Osteocyte (in vitro differentiated cells): Measurements from ENCODE around the gene TSSK6. TPM values are rescaled to one million over a fixed set of nuclear protein-coding genes. Genes with fewer than 3 reads are reported as not detected.

Source experiments
- DNase-seq: peaks from one replicate; pipeline ENCODE4 v3.0.0; 2021; ENCODE audit warnings: mixed read lengths; ENCODE audit not compliant: unreplicated experiment; ENCODE audit errors: extremely low spot score
- H3K27ac Mint-ChIP-seq: one replicate; pipeline ENCODE4 v1.8.0; 2021; ENCODE audit warnings: mild to moderate bottlenecking, mixed read lengths; ENCODE audit not compliant: unreplicated experiment
- H3K27me3 Mint-ChIP-seq: one replicate; pipeline ENCODE4 v1.8.0; 2021; ENCODE audit warnings: mixed read lengths; ENCODE audit not compliant: unreplicated experiment
- H3K36me3 Mint-ChIP-seq: one replicate; pipeline ENCODE4 v1.8.0; 2021; ENCODE audit warnings: mixed read lengths; ENCODE audit not compliant: unreplicated experiment
- H3K4me1 Mint-ChIP-seq: one replicate; pipeline ENCODE4 v1.8.0; 2021; ENCODE audit warnings: mixed read lengths; ENCODE audit not compliant: unreplicated experiment
- H3K4me3 Mint-ChIP-seq: one replicate; pipeline ENCODE4 v1.8.0; 2021; ENCODE audit warnings: mild to moderate bottlenecking, moderate library complexity, mixed read lengths; ENCODE audit not compliant: unreplicated experiment
- H3K9me3 Mint-ChIP-seq: one replicate; pipeline ENCODE4 v1.8.0; 2021; ENCODE audit warnings: mixed read lengths; ENCODE audit not compliant: unreplicated experiment
- total RNA-seq: library from RNA; stranded (reverse); gene quantifications from 2 replicates; pipeline ENCODE4 v1.2.1, GENCODE V29; 2021
- TF ChIP-seq, protein P1 (sequence below): fragments of 200-600 bp; sonication (generic); IDR thresholded peaks from 2 replicates; pipeline ENCODE4 v1.5.0; 2021; ENCODE audit warnings: antibody characterized with exemption, mild to moderate bottlenecking, moderate library complexity

TSSK6 gene
- total RNA-seq, 1 donor from 2014 or later = 1.7 TPM

DNA sequence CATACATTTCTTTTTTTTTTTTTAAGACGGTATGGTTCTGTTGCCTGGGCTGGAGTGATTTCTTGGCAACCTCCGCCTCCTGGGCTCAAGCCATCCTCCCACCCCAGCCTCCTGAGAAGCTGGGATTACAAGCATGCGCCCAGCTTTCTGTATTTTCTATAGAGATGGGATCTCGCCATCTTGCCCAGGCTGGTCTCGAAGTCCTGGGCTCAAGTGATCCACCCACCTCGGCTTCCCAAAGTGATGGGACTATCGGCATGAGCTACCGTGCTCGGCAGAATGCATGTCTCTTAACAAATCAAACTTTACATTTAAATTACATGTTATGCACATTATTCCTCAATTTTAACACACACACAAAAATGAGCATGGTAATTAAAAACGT, 1.9 kb upstream of the TSSK6 start:
- Mint-ChIP-seq H3K4me3 (peak overlapping the region; percentile 88), H3K27me3 (no peaks in the 10 kb centered on the region), H3K36me3 (peaks cover 11% of the 10 kb centered on the region), H3K9me3 (no peaks in the 10 kb centered on the region), H3K27ac (no peak overlapping the region), H3K4me1 (peaks cover 20% of the 10 kb centered on the region)
- TF ChIP-seq, protein P1, sequence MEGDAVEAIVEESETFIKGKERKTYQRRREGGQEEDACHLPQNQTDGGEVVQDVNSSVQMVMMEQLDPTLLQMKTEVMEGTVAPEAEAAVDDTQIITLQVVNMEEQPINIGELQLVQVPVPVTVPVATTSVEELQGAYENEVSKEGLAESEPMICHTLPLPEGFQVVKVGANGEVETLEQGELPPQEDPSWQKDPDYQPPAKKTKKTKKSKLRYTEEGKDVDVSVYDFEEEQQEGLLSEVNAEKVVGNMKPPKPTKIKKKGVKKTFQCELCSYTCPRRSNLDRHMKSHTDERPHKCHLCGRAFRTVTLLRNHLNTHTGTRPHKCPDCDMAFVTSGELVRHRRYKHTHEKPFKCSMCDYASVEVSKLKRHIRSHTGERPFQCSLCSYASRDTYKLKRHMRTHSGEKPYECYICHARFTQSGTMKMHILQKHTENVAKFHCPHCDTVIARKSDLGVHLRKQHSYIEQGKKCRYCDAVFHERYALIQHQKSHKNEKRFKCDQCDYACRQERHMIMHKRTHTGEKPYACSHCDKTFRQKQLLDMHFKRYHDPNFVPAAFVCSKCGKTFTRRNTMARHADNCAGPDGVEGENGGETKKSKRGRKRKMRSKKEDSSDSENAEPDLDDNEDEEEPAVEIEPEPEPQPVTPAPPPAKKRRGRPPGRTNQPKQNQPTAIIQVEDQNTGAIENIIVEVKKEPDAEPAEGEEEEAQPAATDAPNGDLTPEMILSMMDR = no peak
- DNase-seq = no peak

DNA sequence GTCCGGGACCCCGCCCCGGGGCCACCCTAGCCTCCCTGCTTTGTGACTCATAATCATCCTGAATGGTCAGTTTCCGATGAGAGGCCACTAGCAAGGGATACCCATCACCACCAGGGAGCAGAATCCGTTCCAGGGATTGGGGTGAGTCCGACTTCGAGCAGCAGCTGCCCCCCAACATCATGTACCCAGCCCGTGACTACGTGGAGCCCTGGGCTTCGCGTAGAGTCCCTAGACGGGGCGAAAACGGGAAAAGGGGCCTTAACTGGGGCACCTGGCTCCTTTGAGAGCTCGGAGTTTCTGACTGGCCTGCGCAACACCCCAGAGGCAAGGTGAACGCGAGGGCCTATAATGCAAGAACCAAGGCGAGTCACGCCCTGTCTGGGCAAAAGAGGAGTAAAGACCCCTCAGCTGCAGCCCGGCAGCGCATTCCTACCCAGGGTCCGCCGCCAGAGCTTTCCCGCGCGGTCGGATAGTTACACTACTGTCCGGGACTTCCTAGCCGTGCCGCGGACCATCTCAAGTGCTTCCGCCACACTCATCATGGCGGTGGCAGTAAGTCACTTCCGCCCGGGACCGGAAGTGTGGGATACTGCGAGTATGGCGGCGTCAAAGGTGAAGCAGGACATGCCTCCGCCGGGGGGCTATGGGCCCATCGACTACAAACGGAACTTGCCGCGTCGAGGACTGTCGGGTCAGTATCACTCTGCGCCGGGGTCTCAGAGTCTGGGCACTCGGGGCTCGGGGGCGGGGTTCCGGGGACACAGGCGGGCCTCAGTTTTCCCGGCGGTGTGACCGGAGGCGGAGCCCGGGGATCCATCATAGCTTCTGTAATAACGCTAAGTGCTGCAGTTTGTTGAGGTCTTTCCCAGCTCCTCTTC, 533 bp upstream of the TSSK6 start, which contains the start of gene NDUFA13:
Gene NDUFA13 (plus strand): TSS at position 584 of the 878 bp plus-strand sequence. CDS start 14 bp downstream, at position 598.
- H3K4me1 Mint-ChIP-seq = peaks cover 20% of the 10 kb centered on the region
- DNase-seq = peak; percentile 97
- H3K4me3 Mint-ChIP-seq = peak within 1 kb of the TSS; percentile 88
- H3K9me3 Mint-ChIP-seq = no peaks in the 10 kb centered on the region
- peaks cover 9% of the 10 kb centered on the region for H3K36me3 Mint-ChIP-seq
- peak within 1 kb of the TSS; percentile 93 for H3K27ac Mint-ChIP-seq
- H3K27me3 Mint-ChIP-seq = no peaks in the 10 kb centered on the region
- TF ChIP-seq, protein P1 = peak; percentile 25

DNA sequence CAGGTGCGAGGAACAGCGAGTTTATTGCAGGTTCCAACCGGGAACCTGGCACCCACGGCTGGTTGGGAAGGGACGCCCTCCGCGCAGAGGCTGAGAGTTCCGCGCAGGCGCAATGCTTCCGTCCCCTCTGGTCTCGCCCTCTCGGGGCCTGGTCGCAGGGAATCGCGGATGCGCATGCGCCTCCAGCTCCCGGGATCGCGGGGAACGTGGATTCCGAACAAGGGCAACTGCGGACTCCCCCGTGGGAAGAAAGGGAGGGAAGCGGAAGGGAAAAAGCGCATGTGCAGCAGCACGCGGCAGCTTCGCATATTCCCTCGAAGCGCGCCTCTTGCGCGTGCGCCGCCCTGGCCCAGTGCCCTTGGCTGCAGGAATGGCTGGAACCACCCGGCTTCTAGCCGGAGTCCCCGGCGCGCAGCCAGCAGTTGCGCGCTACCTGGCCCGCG, 1.1 kb downstream of the TSSK6 start:
- Mint-ChIP-seq H3K27me3 (no peaks in the 10 kb centered on the region), H3K9me3 (no peaks in the 10 kb centered on the region), H3K36me3 (no peaks in the 10 kb centered on the region), H3K27ac (no peak overlapping the region), H3K4me1 (peaks cover 17% of the 10 kb centered on the region), H3K4me3 (peak overlapping the region; percentile 45)
- TF ChIP-seq, protein P1 = no peak
- DNase-seq = no peak

DNA sequence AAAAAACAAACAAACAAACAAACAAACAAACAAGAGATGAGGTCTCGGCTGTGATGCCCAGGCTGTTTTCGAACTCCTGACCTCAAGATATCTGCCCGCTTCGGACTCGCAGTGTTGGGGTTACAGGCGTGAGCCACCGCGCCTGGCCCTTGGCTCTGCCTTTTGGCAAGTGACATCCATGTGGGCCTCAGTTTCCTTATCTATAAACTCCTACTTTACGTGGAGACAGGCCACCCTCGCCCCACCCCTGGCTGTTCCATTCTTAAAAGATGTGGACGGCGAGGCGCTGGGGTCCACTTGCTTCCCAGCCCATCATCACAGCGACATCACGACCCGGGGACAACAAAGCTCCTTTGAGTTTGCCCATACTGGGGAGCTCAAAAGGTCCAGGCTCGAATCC, 1.7 kb downstream of the TSSK6 start:
- H3K36me3 Mint-ChIP-seq = no peaks in the 10 kb centered on the region
- H3K27me3 Mint-ChIP-seq = no peaks in the 10 kb centered on the region
- H3K4me1 Mint-ChIP-seq = peaks cover 17% of the 10 kb centered on the region
- no peaks in the 10 kb centered on the region for H3K9me3 Mint-ChIP-seq
- no peak overlapping the region for H3K27ac Mint-ChIP-seq
- no peak overlapping the region for H3K4me3 Mint-ChIP-seq
- TF ChIP-seq, protein P1 = no peak
- DNase-seq = no peak

DNA sequence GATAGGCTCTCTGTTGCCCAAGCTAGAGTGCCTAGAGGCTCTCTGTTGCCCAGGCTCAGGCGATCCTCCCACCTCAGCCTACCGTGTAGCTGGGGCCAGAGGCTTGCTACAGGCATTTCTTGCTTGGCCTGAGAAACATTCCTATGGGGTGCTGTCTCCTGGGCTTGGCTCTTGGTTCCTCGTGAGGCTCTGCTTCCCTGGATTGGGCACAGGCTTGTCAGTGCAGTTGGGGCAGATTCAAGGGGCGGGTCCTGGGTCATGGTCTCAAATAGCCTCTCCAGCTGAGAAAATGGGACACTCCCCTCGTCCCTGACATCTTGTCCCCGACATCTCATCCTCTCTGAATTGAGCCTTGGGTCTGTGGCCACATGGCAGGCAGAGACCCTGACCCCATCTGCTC, 4.9 kb downstream of the TSSK6 start:
- DNase-seq = no peak
- H3K4me3 Mint-ChIP-seq = no peak overlapping the region
- no peaks in the 10 kb centered on the region for H3K27me3 Mint-ChIP-seq
- no peaks in the 10 kb centered on the region for H3K9me3 Mint-ChIP-seq
- peaks cover 4% of the 10 kb centered on the region for H3K4me1 Mint-ChIP-seq
- H3K36me3 Mint-ChIP-seq = peaks cover 11% of the 10 kb centered on the region
- TF ChIP-seq, protein P1 = no peak
- H3K27ac Mint-ChIP-seq = no peak overlapping the region
